ENCODE measurements around the gene FSD2.

Gene FSD2, protein sequence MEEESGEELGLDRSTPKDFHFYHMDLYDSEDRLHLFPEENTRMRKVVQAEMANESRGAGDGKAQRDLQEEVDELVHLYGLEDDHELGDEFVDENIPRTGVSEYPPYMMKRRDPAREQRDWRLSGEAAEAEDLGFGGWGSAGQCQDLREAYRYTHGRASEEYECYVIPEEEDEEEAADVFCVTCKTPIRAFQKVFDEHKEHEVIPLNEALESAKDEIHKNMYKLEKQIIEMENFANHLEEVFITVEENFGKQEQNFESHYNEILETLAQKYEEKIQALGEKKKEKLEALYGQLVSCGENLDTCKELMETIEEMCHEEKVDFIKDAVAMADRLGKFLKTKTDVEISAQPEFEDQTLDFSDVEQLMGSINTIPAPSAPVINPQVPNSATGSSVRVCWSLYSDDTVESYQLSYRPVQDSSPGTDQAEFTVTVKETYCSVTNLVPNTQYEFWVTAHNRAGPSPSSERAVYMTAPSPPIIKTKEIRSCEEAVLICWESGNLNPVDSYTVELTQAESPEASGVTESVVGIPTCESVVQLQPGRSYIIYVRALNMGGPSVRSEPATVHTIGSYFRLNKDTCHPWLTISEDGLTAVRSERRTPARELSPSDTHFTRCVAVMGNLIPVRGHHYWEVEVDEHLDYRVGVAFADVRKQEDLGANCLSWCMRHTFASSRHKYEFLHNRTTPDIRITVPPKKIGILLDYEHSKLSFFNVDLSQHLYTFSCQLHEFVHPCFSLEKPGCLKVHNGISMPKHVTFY

DNA sequence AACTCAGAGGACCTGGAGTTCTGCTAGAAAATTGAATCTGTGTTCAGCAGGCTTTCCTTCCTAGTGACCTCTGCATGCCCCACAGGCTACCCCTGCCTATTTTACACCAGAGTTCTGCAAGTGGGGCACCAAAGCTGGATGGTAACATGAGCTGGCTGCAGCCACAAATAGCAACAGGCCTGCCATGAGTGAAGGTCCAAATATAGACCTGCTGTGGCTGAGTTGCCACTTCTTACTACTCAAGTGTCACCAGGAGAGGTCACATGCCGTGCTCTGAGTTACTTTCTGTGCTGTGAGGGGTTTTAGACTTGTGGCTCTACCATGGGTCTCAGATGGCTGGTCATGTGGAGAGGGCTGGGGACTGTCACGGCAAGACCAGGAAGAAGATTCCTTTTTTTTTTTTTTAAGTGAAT lies at the start of gene FSD2:
TSS of gene FSD2 (minus strand) at position 76 of the 413 bp plus-strand sequence. CDS start 18,679 bp downstream, outside the sequence.
- TF ChIP-seq YY1 (IDR thresholded peaks at IDR 0.05; ENCODE audit: insufficient read depth, insufficient read length) = no peak
- no peak for TF ChIP-seq ZNF274 (IDR thresholded peaks at IDR 0.05; ENCODE audit: low read depth, low read length)
- TF ChIP-seq SUZ12 (IDR thresholded peaks at IDR 0.05; ENCODE audit: extremely low read depth, insufficient read depth, insufficient read length) = no peak

DNA sequence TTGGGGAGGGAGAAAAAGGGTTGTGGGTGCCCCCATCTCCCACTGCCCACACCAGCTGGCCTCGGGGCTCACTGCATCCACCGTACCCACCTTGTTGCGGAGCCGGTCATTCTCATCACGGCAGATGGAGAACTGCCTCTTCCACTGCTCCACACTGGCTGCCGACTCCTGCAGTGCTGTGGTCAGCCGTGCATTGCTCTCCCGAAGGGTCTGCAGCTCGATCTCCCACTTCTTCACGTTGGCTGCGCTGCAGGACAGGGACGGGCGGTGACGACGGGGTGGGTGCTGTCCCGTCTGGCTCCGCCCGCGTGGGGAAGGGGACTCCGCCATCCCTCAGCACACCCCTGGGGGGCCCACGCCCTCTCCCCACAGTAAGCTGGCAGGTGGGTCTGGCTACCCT lies 48.7 kb upstream of the FSD2 start:
- H3K4me3 ChIP-seq (ENCODE audit: insufficient read length, low read depth) = no peak overlapping the region
- H3K27me3 ChIP-seq (ENCODE audit: insufficient read depth, insufficient read length) = no peaks in the 10 kb centered on the region
- H3K4me1 ChIP-seq (ENCODE audit: insufficient read depth, insufficient read length) = peaks cover 6% of the 10 kb centered on the region
- no peak for DNase-seq (ENCODE audit: low read depth, low spot score)
- no peak overlapping the region for H3K9ac ChIP-seq (ENCODE audit: insufficient read length, low read depth)
- peaks cover 10% of the 10 kb centered on the region for H3K36me3 ChIP-seq (ENCODE audit: insufficient read depth, insufficient read length, low read length)
- no peaks in the 10 kb centered on the region for H3K9me3 ChIP-seq (ENCODE audit: insufficient read depth, low read length)
- TF ChIP-seq ZNF274 (IDR thresholded peaks at IDR 0.05; ENCODE audit: low read depth, low read length) = no peak
- no peak for TF ChIP-seq SUZ12 (IDR thresholded peaks at IDR 0.05; ENCODE audit: extremely low read depth, insufficient read depth, insufficient read length)

More for the DNA sequence above, at the start of gene FSD2:
- Histone ChIP-seq H3K9ac (ENCODE audit: insufficient read length, low read depth) (no peak within 1 kb of the TSS), H3K4me1 (ENCODE audit: insufficient read depth, insufficient read length) (no peaks in the 10 kb centered on the region), H3K36me3 (ENCODE audit: insufficient read depth, insufficient read length, low read length) (no peaks in the 10 kb centered on the region), H3K9me3 (ENCODE audit: insufficient read depth, low read length) (no peaks in the 10 kb centered on the region), H3K27me3 (ENCODE audit: insufficient read depth, insufficient read length) (peaks cover 18% of the 10 kb centered on the region), H3K4me3 (ENCODE audit: insufficient read length, low read depth) (no peak within 1 kb of the TSS)
- DNase-seq (ENCODE audit: low read depth, low spot score) = no peak

DNA sequence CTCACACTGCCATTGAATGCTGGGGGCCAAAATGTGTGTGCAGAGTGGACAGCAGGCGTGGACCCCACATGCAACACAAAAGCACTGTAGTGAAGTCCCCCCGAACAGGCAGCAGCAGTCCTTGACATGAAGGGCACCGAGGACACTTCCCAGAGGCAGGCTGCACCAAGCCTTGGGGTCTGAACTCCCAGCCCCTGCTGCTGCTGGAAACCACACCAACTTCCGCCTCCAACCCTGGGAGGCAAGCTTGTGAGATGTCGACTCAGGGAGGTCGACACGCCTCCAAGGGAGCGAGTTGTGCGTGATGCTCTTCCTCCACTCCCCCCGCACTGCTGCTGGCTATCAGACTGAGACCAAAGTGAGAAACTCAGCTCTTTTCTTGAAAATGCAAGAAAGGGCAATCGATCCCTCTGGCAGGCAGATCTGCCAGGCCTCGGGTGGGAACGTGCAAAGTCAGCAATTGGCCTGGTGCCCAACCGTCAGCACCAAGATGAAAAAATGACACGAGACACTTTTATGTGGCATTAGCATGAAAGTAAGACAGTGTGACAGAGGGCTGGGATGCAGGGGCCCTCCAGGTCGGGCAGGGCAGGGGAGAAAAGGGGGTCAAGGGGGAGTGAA lies 47.2 kb upstream of the FSD2 start:
- no peak overlapping the region for H3K9ac ChIP-seq (ENCODE audit: insufficient read length, low read depth)
- no peak overlapping the region for H3K4me3 ChIP-seq (ENCODE audit: insufficient read length, low read depth)
- no peaks in the 10 kb centered on the region for H3K27me3 ChIP-seq (ENCODE audit: insufficient read depth, insufficient read length)
- no peak for DNase-seq (ENCODE audit: low read depth, low spot score)
- no peak for TF ChIP-seq ZNF274 (IDR thresholded peaks at IDR 0.05; ENCODE audit: low read depth, low read length)
- no peak for TF ChIP-seq YY1 (IDR thresholded peaks at IDR 0.05; ENCODE audit: insufficient read depth, insufficient read length)
- no peak for TF ChIP-seq SUZ12 (IDR thresholded peaks at IDR 0.05; ENCODE audit: extremely low read depth, insufficient read depth, insufficient read length)
- H3K9me3 ChIP-seq (ENCODE audit: insufficient read depth, low read length) = no peaks in the 10 kb centered on the region
- peaks cover 6% of the 10 kb centered on the region for H3K4me1 ChIP-seq (ENCODE audit: insufficient read depth, insufficient read length)
- H3K36me3 ChIP-seq (ENCODE audit: insufficient read depth, insufficient read length, low read length) = peaks cover 10% of the 10 kb centered on the region

DNA sequence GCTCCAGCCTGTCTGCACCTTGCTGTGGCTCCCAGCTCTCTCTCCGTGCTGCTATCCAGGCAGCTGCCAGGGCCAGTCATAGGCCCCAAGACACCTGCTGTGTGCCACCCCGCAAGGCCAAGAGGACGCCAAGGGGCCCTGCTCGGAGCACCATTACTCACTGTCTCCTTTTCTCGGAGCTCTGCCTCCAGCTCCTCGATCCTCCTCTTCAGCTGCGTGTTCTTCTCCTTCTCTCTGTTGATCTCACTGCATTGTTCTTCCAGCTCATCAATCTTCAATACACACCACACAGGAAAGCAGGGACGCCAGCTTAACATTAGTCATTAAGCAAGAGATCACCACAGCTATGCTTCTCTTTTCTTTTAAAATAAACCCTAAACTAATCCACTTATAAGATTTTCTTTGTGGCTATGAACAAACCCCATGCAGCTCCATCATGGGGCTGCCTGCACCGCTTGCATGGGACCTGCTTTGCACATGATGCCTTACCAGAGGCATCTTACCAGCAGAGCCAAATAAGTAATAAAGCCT lies 46.2 kb upstream of the FSD2 start:
- Histone ChIP-seq H3K36me3 (ENCODE audit: insufficient read depth, insufficient read length, low read length) (peaks cover 11% of the 10 kb centered on the region), H3K9ac (ENCODE audit: insufficient read length, low read depth) (no peak overlapping the region), H3K9me3 (ENCODE audit: insufficient read depth, low read length) (no peaks in the 10 kb centered on the region), H3K4me3 (ENCODE audit: insufficient read length, low read depth) (no peak overlapping the region), H3K27me3 (ENCODE audit: insufficient read depth, insufficient read length) (no peaks in the 10 kb centered on the region), H3K4me1 (ENCODE audit: insufficient read depth, insufficient read length) (peaks cover 6% of the 10 kb centered on the region)
- DNase-seq (ENCODE audit: low read depth, low spot score) = no peak
- TF ChIP-seq SUZ12 (IDR thresholded peaks at IDR 0.05; ENCODE audit: extremely low read depth, insufficient read depth, insufficient read length) (no peak), ZNF274 (IDR thresholded peaks at IDR 0.05; ENCODE audit: low read depth, low read length) (no peak), YY1 (IDR thresholded peaks at IDR 0.05; ENCODE audit: insufficient read depth, insufficient read length) (no peak)

DNA sequence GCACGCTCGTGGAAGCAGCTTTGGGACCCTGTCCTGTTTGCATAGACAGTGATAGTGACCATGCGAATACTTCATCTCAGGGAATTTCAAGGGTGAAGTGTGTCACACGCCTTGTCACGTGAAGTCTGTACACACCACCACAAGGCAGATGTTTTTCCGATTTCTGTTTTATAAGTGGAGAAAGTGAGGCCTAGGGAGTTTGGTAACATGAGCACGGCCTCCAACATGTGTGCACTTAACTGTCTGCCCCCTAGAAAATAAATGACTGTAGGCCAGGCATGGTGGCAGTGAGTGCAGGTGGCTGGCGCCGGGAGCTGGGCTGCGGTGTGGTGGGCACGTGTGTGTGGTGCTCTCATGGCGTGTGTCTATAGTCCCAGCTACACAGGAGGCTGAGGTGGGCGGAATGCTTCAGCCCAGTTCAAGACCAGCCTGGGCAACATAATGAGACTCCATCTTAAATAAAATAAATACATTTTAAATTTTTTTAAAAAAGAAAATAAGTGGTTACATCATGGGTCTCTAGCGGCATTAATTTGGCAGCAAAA lies 45.5 kb upstream of the FSD2 start:
- Histone ChIP-seq H3K4me3 (ENCODE audit: insufficient read length, low read depth) (no peak overlapping the region), H3K9ac (ENCODE audit: insufficient read length, low read depth) (no peak overlapping the region), H3K4me1 (ENCODE audit: insufficient read depth, insufficient read length) (peaks cover 6% of the 10 kb centered on the region), H3K36me3 (ENCODE audit: insufficient read depth, insufficient read length, low read length) (peaks cover 13% of the 10 kb centered on the region), H3K9me3 (ENCODE audit: insufficient read depth, low read length) (no peaks in the 10 kb centered on the region), H3K27me3 (ENCODE audit: insufficient read depth, insufficient read length) (no peaks in the 10 kb centered on the region)
- TF ChIP-seq SUZ12 (IDR thresholded peaks at IDR 0.05; ENCODE audit: extremely low read depth, insufficient read depth, insufficient read length) (no peak), ZNF274 (IDR thresholded peaks at IDR 0.05; ENCODE audit: low read depth, low read length) (no peak), YY1 (IDR thresholded peaks at IDR 0.05; ENCODE audit: insufficient read depth, insufficient read length) (no peak)
- DNase-seq (ENCODE audit: low read depth, low spot score) = no peak

DNA sequence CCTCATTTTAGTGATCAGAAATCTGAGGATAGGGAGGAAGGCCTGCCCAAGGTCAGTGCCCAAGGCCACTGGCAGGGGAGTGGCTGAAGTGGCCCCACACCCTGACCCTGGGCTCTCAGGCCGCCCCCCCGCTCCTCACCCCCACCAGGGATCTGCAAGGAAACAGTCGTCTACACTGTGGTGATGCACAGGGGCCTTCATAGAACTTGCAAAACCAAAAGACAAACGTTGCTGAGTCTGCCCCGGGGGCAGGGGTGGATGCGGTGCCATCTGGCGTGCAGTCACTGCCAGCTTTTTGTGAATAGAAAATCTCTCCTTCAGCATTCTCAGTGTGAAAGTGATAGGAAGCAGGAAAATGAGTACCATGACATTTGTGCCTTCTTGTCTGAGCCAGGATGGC lies 44.9 kb upstream of the FSD2 start:
- Histone ChIP-seq H3K9me3 (ENCODE audit: insufficient read depth, low read length) (no peaks in the 10 kb centered on the region), H3K4me1 (ENCODE audit: insufficient read depth, insufficient read length) (peaks cover 6% of the 10 kb centered on the region), H3K4me3 (ENCODE audit: insufficient read length, low read depth) (no peak overlapping the region), H3K27me3 (ENCODE audit: insufficient read depth, insufficient read length) (no peaks in the 10 kb centered on the region), H3K9ac (ENCODE audit: insufficient read length, low read depth) (no peak overlapping the region), H3K36me3 (ENCODE audit: insufficient read depth, insufficient read length, low read length) (peaks cover 13% of the 10 kb centered on the region)
- DNase-seq (ENCODE audit: low read depth, low spot score) = no peak
- TF ChIP-seq ZNF274 (IDR thresholded peaks at IDR 0.05; ENCODE audit: low read depth, low read length) (no peak), YY1 (IDR thresholded peaks at IDR 0.05; ENCODE audit: insufficient read depth, insufficient read length) (no peak), SUZ12 (IDR thresholded peaks at IDR 0.05; ENCODE audit: extremely low read depth, insufficient read depth, insufficient read length) (no peak)

Measured in NT2/D1 (cell line).